Peyer's patch (tissue), 4 donors: ENCODE results near the gene NFE2L2.

Source experiments
- POLR2A ChIP-seq, 2 donors: fragments of 450-650 bp; IDR thresholded peaks; one replicate each; pipeline ENCODE4 v1.5.1; 2017; ENCODE audit warnings: antibody characterized with exemption in 2 of 2, mild to moderate bottlenecking in 2 of 2, moderate library complexity in 2 of 2
- TF ChIP-seq, protein P1 (sequence below), 6 experiments: fragments of 450-650 bp in 4 of 6; fragments of 200-600 bp in 2 of 6; sonication (generic) in 1 of 6; IDR thresholded peaks; one replicate each; pipeline ENCODE4 v1.5.1; 2017 to 2019; ENCODE audit warnings: antibody characterized with exemption in 6 of 6, mild to moderate bottlenecking in 3 of 6, moderate library complexity in 1 of 6

DNA sequence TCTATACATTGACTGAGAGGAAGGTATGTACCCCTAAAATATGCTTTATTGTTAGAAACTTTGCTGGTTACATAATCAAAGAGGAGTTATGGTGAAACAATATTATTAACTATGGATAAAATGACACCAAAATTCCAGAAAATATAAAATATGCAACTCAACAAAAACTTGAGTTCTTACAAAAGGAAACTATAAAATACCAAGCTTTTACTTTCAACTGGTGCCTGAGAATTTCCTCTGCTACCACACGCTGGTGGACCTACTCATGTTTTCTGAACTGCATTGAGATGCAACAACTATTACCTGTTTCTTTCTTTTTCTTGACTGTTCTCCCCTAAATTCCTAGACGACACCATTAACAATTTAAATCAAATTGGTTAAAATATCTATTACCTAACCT, 8.2 kb upstream of the NFE2L2 start:
- TF ChIP-seq, protein P1, sequence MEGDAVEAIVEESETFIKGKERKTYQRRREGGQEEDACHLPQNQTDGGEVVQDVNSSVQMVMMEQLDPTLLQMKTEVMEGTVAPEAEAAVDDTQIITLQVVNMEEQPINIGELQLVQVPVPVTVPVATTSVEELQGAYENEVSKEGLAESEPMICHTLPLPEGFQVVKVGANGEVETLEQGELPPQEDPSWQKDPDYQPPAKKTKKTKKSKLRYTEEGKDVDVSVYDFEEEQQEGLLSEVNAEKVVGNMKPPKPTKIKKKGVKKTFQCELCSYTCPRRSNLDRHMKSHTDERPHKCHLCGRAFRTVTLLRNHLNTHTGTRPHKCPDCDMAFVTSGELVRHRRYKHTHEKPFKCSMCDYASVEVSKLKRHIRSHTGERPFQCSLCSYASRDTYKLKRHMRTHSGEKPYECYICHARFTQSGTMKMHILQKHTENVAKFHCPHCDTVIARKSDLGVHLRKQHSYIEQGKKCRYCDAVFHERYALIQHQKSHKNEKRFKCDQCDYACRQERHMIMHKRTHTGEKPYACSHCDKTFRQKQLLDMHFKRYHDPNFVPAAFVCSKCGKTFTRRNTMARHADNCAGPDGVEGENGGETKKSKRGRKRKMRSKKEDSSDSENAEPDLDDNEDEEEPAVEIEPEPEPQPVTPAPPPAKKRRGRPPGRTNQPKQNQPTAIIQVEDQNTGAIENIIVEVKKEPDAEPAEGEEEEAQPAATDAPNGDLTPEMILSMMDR (IDR thresholded peaks at IDR 0.05) = no peak
- no peak for TF ChIP-seq POLR2A (IDR thresholded peaks at IDR 0.05)
